Stimulated activated CD8-positive, alpha-beta memory T cell treated with anti-CD3 and anti-CD28 coated beads, Interleukin-7, amount 100 ng/mL, for 48 hours (primary cell): ENCODE measurements around the gene ADAMTSL5.

Experiments used
- DNase-seq, 2 donors: peaks; one replicate each; pipeline ENCODE4 v3.0.0-alpha.2; 2020; ENCODE audit warnings: low read depth in 1 of 2; ENCODE audit errors: extremely low read depth in 1 of 2

ADAMTSL5 gene

DNA sequence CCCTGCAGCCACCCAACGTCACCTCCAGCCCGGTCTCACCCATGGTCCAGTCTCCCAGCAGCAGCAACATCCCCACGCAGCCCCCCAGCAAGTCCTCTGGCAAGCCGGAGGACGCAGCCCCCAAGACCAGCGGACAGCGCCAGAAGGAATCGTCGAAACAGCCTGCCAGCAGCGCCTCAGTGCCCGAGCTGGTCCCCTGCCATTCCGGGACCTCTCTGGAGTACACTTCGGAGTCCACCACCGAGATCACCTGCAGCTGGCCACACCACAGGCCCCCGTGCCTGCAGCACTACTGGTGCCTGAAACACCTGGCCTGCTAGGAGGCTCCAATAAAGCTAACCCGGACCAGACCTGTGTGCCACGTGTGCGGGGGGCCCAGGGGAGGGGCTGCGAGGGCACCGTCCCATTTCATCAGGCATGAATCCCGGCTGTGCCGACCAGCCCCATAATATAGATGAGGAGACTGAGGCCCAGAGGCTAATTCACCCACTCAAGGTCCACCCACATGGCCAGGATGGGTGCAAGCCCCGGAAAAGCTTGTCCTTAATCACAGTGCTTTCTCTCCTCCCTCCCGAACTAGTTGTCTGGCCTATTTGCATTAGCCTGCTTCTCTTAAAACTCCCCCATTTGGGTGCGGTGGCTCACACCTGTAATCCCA is 15.1 kb downstream of the ADAMTSL5 start:
- no peak for DNase-seq

DNA sequence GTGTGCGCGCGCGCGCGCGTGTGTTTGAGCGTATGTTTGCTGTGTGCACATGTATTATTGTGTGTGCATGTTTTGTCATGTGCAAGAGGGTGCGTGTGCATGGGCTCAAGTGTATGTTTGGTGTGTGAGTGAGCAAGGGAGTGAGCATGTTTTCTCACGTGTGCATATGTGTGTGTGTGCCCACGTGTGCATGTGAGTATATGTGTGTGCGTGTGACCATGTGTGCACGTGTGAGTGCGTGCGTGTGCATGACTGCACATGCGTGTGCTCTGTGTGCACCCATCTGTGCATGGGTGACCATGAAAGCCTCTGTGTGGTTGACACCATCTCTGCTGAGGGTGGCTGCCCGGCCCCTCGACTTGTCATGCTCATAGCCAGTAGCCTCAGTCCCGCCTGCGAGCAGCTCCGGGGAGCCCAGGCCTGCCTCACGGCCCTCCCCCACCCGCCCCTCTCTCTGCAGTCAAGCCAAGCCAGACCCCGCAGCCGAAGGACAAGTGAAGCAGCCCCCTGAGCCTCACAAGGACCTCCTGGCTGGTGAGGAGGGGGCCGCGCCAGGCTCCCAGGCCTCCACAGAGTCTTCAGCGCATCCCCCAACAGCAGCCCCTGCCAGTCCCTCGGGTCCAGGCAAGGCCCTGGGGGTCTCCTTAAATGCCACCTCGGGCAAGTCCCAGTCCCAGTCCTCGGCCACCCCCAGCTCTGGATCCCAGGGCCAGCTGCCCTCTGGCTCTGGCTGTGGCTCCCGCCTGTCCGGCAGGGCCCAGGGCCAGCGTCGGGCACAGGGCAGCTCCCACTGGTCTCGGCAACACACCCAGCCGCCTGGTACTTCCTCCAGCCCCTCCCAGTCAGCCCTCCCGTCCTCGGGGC is 15.9 kb downstream of the ADAMTSL5 start:
- no peak for DNase-seq

DNA sequence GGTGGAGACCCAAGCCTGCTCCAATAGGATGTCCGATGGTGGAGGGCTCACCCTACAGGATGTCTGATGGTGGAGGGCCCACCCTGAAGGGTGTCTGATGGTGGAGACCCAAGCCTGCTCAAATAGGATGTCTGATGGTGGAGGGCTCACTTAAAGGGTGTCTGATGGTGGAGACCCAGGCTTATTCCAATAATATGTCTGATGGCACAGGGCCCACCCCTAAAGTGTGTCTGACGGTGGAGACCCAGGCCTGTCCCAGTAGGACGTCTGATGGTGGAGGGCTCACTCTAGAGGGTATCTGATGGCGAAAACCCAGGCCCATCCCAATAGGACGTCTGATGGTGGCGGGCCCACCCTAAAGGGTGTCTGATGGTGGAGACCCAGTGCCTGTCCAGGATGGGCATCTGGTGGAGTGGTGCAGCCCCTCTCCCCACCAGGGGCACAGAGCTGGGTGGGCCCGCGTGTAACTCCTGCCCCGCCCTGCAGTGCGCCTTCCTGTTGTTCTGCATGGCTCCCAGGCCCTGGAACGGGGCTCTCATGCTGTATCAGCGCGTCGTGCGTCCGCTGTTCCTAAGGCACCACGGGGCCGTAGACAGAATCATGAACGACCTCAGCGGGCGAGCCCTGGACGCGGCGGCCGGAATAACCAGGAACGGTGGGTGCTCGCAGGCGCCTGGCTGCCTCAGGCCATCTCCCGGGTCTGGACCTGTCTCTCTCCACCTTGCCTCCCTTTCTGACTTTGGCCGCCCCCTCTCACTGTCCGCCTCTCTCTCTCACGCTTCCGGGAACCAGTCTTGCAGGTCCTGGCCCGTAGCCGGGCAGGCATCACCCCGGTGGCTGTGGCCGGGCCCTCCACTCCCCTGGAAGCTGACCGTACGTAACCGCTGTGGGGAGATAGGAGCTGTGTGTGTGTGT is 16.8 kb downstream of the ADAMTSL5 start:
- DNase-seq, result no peak

DNA sequence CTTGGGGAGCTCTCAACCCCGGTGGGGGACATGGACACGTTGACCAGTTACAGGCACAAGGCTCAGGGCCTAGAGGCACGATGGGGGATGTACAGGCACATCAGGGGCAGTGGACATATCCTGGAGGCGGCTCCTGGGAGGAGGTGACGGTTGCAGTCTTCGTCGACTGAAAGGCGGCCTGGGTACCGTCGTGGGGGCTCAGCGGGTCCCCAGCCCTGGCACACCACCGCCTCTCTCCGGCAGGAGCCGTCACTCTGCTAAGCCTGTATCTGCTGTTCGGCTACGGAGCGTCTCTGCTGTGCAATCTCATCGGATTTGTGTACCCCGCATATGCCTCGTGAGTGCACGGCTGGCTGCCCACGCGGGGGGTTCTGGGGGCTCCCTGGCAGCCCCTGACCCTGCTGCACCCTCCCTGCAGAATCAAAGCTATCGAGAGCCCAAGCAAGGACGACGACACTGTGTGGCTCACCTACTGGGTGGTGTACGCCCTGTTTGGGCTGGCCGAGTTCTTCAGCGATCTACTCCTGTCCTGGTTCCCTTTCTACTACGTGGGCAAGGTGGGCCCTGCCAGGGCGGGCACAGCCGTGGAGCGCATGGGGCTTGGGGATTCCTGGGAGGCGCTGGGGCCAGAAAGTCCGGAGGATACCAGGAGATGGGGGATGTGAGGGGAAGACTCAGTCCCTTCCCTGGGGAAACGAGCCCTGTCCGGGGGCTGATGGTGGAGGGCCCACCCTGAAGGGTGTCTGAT is 17.6 kb downstream of the ADAMTSL5 start:
- DNase-seq, result no peak

DNA sequence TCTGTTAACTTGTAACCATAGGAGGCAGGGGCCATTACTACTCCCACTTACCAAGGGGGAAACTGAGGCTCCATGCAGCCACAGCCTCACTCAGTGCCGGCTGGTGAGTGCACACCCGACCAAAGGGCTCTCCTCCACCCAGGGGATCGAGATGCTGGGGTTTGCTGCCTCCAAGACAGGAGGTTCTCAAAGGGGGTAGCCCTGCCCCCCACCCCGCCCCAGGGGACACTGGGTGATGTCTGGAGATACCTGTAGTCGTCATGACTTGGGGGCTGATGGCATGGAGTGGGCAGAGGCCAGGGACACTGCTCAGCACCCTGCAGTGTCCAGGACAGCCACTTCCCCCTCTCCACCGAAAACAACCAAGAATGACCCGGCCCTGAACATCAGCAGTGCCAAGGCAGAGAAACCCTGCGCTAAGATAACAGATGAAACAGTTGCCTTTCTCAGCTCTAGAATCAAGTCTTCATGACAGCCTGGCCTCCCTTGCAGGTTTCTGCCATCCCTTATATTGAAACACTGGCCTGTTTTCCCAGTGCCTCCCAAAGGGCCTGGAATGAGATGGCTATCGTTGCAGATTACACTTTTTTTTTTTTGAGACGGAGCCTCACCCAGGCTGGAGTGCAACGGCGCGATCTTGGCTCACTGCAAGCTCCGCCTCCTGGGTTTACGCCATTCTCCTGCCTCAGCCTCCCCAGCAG is 18.6 kb downstream of the ADAMTSL5 start:
- DNase-seq, result no peak

DNA sequence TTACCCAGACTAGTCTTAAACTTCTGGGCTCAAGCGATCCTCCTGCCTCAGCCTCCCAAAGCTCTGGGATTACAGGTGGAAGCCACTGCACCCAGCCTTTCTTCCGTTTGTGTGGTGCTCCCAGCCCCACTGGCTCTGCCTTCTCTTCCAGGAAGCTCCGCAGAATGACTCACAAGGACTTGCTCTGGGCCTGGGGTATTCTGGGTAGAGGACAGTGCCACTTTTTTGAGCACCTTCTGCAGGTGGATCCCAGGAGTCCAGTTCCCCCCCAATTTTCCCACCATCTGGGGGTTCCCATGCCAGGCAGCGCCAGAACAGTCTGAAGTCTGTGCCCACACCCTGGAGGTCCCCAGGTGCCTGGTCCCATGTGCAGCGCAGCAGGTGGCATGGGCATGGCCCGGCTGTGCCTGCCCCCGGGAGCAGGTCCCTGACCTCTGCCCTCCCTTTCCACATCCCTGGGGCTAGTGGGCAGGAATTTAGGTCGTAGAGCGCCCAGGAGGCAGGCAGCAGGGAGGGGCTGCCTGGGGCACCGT is 20.3 kb downstream of the ADAMTSL5 start:
- DNase-seq, result no peak

DNA sequence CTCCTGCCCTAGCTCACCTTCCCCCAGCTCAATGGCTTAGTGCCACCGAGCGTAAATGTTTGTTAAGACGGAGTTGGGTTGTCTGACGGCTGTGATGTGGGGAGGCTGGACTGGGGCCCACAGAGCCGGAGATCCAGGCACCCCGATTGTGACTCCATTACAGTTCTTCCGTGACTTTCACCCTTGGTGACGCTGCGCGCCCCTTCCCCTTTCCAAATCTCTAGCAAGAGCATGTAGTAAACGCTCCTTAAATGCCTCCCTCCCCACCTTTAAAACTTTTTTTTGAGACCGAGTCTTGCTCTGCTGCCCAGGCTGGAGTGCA is 21.0 kb downstream of the ADAMTSL5 start:
- no peak for DNase-seq

DNA sequence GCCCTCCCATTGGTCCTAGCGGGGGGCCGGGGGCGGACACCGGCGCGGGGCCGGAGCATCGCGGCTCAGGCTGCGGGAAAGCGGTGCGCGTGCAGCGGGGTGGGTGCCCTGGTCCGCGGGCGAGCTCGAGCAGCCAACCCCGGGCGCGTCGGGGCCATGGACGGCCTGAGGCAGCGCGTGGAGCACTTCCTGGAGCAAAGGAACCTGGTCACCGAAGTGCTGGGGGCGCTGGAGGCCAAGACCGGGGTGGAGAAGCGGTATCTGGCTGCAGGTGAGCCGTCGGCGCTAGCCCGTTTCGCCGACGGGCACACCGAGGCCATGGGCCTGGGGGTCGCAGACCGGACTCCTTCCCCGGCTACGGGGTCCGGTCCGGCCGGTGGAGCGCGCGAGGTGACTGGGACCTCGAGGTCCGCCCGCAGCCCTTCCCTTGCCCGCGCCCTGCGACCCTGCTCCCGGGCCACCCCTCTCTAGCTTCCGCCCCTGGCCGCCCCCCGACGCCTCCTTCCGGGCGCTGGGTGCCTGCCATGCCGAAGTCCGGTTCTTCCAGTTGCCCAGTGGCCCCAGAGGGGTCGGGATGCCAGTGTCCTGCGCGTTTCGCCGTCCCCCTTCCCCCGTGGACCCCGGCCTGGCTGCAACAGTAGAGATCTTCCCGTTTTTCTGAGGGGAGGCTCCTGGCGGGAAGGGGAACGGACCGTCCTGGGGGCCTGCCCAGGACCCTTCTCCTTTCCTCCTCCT is 21.5 kb downstream of the ADAMTSL5 start, which contains the start of gene REEP6:
TSS of gene REEP6 (plus strand) at position 68 of the 735 bp plus-strand sequence. CDS start at position 157, 89 bp downstream.
- no peak for DNase-seq

DNA sequence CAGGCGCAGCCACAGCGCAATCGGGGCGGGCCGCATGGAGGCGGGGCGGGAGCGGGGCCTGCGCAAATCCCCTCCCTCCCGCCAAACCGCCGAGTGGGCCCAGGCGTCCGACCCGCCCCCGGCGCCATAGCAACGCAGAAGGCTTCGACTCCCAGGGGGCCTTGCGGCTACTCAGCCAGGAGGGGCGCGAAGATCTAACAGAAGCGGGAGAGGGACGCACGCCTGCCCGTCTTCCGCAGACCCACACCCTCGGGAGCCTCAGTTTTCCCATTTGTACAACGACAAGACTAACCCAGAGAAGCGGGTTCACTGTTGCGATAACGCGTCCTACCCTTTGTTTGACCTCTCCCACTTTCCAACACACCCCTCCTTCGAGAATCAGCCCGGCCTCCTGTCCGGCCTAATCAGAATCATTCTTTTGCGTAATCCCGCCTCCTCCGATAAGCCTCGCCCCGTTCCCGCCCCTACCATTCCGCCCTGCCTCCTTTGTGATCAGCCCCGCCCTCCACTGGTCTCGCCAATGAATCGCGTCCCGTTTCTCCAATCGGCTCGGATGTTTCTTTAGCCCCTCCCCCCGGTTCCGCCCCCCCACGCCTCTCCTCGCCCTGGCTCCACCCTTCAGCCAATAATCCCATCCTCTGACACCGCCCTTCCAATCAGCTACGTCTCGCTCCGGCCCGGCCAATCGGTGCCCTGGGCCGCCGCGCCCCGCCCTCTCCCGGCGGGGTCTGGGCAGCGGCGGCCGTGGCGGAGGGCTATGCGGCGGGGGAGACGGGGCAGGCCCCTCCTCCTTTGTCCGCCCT is 22.3 kb downstream of the ADAMTSL5 start, which contains the start of gene PCSK4:
TSS of gene PCSK4 (minus strand) at position 40 of the 803 bp plus-strand sequence. CDS start at position 36, 4 bp downstream.
- DNase-seq, result peak; percentile 91 to 96

DNA sequence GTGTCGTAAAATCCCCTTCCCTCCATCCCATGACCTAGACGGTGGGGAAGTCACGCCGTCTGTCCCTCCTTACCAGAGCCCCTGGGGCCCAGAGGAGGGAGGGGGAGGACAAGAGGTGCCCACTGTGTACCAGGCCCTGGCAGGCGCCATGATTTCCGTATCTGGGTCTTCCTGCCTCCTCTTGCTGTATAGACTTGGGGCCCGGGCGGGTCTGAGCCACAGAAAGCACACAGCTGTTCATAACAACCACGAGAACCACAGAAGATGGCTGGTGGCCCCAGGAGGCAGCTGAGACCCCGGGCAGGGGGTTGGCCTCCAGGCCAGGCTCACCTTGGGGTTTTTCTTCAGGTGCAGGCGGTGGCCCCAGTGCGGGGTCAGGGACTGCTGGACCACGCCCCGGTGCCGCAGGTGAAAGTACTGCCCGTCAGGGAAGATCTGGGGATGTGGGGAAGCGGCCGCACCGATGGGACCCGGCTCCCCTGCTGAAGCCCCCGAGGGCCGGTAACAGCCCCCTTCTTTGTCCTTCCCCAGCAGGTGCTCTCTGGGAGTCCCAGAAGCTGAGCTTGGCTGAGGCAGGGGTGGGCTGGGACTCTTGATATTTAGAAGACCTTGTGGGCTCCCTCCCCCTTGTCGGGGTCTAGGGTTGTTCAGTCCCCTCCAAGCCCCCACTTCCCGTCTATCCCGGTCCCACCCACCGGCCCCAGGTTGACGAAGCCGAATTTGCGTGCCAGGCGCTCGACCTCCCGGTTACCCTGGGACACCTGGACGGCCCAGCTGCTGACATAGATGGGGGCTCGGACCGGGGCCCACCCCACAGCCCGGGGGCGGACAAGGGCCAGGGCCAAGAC is 23.1 kb downstream of the ADAMTSL5 start:
- DNase-seq, result no peak

DNA sequence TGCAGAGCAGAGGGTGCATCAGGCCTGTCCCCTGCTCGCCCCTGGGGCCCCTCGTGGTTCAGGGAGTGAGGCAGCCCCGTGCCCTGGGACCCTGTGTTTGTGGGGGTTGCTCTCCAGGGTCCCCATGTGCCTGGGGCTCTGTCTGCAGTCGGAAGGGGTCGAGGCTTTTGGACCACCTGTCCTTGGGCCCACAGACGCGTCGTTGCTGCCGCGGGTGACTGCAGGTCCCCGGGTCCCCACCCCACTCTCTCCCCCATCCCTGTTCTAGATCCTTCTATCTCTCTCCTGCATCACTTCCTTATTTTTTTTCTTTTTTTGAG is 24.6 kb downstream of the ADAMTSL5 start:
- DNase-seq, result no peak

DNA sequence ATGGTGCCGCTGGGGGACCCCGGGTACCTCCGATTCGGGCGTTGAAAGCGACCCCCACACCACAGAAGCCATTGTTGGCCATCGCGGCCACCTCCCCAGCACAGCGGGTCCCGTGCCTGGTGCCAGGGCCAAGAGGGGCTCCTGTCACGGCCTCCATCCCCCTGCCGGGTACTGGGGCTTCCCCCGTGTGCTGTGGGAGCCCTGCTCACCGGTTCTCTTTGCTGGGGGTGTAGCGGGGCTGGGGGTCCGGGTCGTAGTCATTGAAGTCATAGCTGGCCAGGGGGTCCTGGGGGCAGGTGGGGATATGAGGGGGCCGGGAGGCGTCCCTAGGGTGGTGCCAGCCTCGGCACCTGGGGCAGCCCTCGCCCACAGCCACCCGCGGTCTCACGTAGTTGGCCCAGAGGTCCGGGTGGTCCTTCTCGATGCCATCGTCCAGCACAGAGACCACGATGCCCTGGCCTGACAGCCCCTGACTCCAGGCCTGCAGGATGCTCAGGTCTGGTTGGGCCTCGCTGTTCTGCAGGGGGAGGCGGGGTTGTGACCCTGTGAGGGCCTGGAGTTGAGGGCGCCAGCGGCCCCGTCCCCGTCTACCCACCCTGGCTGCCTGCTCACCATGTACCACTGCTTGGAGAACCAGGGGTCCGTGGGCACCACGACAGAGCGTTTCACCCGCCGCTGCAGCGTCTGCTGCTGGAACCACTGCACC is 25.1 kb downstream of the ADAMTSL5 start:
- no peak for DNase-seq

DNA sequence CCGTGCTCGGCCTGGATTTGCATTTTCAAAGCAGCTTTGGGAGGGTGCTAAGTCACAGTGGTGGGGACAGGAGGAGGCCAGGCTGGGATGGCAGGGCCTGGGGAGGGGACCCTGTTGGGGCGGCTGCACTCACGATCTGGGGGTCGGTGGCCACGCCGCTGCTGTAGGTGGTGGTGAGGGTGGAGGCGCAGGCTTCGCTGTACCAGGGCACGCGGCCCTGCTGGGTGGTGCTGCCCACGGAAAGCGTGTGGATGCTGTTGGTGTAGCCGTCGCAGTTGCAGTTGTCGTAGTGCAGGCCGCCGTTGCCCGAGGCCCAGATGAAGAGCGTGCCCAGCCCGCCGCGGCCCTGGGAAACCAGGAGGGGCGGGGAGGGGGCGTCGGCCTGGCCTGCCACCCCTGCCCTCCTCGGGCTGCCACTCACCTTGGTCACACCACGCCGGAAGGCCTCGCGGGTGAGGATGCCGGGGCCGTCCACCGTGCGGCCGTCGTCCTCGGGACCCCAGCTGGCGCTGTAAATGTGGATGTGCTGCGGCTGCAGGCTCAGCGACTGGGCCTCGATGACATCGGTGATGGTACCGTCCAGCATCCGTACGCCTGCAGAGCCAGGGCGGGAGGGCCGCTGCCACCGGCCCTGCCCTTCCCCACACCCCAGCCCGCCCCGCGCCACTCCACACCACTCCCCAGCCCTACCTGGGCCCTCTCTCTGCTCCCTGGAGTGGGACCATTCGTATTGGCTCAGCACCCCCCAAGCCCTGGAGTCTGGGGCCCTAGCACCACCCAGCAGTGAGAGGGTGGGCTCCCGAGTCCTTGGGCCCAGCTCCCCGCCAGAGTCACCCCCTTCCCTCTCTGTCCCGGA is 25.9 kb downstream of the ADAMTSL5 start:
- DNase-seq, result no peak

DNA sequence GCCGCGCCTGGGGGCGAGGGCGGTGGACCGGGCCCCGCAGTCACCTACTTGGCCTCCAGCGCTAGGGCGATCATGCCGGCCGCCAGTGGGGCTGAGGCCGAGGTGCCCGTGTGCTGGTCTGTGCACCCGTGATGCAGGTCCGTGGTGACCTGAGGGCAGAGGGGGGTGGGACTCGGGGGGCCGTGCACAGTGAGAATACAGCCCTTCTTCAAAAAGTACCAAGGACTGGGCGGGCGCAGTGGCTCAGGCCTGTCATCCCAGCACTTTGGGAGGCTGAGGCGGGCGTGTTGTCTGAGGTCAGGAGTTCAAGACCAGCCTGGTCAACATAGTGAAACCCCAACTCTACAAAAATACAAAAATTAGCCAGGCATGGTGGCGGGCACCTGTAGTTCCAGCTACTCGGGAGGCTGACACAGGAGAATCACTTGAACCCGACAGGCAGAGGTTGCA is 28.8 kb downstream of the ADAMTSL5 start:
- no peak for DNase-seq

DNA sequence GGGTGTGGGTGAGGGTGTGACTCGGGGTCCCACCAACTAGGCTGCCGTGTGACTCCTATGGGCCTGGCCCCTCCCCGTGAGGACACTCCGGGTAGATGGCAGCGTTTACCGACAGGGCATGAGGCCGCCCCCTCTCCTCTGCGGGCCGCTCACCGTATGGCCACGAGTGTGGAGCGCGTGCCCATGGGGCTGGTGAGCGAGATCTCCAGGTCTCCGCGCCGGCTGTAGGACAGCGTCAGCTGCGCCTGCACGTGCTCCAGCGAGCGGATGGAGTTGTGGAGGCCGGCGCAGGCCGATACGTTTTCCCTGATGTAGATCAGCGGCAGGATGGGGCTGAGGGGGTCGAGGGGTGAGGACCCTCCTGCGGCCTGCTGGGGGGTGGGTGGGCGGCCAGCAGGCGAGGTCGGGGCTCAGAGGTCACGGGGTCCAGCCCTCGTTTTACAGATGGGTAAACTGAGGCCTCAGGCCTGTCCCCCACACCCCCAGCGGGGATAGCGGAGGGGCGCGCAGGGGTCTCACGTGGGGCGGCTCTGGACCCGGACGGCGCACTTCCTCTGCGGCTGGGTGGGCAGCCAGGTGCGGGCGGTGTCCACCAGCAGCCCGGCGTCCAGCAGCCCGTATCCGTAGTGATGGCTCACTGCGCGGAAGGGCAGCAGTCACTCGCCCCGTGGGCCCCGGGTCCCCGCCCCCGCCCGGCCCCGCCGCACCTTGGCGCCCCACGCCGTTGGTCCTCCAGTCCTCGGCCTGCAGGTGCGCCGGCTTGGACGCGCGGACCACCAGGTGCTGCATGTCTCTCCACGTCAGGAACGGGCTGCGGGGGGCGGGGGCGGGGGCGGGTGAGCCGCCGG is 29.5 kb downstream of the ADAMTSL5 start:
- DNase-seq, result no peak
